ENCODE measurements around the gene C10orf143. TPM values are rescaled to one million over a fixed set of nuclear protein-coding genes. Genes with fewer than 3 reads are reported as not detected.
"Not testable (repeated sequence)": the region's sequence is repeated elsewhere in the genome, so short reads cannot be mapped to it uniquely, and the experiment has no call there.

The C10orf143 gene
- total and polyA plus RNA-seq, 2 of the 8 experiments (the other 6 are each of a cell fraction or from before 2014, with no cell fraction given): 1.6 to 2.0 TPM

DNA sequence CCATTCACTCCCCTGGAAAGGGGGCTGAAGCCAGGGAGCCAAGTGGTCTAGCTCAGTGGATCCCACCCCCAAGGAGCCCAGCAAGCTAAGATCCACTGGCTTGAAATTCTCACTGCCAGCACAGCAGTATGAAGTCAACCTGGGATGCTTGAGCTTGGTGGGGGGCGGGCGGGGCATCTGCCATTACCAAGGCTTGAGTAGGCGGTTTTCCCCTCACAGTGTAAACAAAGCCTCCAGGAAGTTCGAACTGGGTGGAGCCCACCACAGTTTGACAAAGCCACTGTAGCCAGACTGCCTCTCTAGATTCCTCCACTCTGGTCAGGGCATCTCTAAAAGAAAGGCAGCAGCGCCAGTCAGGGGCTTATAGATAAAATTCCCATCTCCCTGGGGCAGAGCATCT is 20.1 kb downstream of the C10orf143 start:
- H4K20me1 ChIP-seq (replicated peaks in 1 of 2; ENCODE audit: control insufficient read depth in 1 of 2, insufficient read depth in 2 of 2, low read length in 2 of 2); H3K18ac ChIP-seq (ENCODE audit: extremely low read depth, low read length); H3K56ac ChIP-seq (replicated peaks; ENCODE audit: insufficient read length, low read depth, low read length); H3K27ac ChIP-seq (ENCODE audit: low read depth, low read length); H3K4ac ChIP-seq (replicated peaks; ENCODE audit: insufficient read length, low read depth, low read length); H3K79me1 ChIP-seq (ENCODE audit: low read depth, low read length); H2AFZ ChIP-seq (ENCODE audit: low read length); H2BK15ac ChIP-seq (ENCODE audit: low read length); H2BK12ac ChIP-seq (ENCODE audit: low read depth, low read length); H3K27me3 ChIP-seq (replicated peaks in 1 of 4; ENCODE audit: control insufficient read depth in 3 of 4, extremely low read depth in 1 of 4, insufficient read depth in 3 of 4, low read length in 3 of 4); H2BK120ac ChIP-seq (replicated peaks; ENCODE audit: low read depth, low read length); H2BK20ac ChIP-seq (ENCODE audit: low read length); H3K23ac ChIP-seq (ENCODE audit: insufficient read length); H3K9me3 ChIP-seq (ENCODE audit: insufficient read depth in 2 of 2, low read depth in 1 of 2, low read length in 1 of 2); H4K91ac ChIP-seq (replicated peaks; ENCODE audit: insufficient read length, low read length); H3K36me3 ChIP-seq (ENCODE audit: control insufficient read depth in 2 of 4, insufficient read depth in 4 of 4, low read length in 3 of 4); H3K23me2 ChIP-seq (ENCODE audit: low read depth, low read length); H2BK5ac ChIP-seq (ENCODE audit: low read depth, low read length); H3K4me2 ChIP-seq (ENCODE audit: insufficient read depth in 1 of 2, low read depth in 2 of 2, low read length in 2 of 2); DNase-seq (ENCODE audit: low read depth in 1 of 2, low spot score in 2 of 2); H3K79me2 ChIP-seq (ENCODE audit: control insufficient read depth in 1 of 2, insufficient read depth in 2 of 2, low read length in 2 of 2); FAIRE-seq; H3K4me1 ChIP-seq (replicated peaks in 1 of 4; ENCODE audit: control insufficient read depth in 3 of 4, insufficient read depth in 4 of 4, low read length in 3 of 4); POLR2A ChIA-PET (ENCODE audit: partially characterized antibody); H3K14ac ChIP-seq (ENCODE audit: insufficient read length); H4K5ac ChIP-seq (ENCODE audit: insufficient read length, low read depth, low read length); H3K4me3 ChIP-seq (ENCODE audit: extremely low read depth in 1 of 4, insufficient read depth in 2 of 4, low read depth in 3 of 4, low read length in 4 of 4); H2AK5ac ChIP-seq (ENCODE audit: low read depth, low read length); H4K8ac ChIP-seq (ENCODE audit: extremely low read depth, insufficient read depth, low read length); H3K9ac ChIP-seq (replicated peaks in 1 of 4; ENCODE audit: extremely low read depth in 1 of 4, low read depth in 3 of 4, low read length in 3 of 4): not testable (repeated sequence)
- CTCF ChIA-PET (ENCODE audit: partially characterized antibody): interaction anchor here (1.3 to 1.6 kb wide), 3 partner anchors 9 to 151 kb away, joined by 3 read pairs; no protein-coding TSS in a partner anchor
- 89% methylated on average over 5 of the region's 5 CpGs; no CpG with 5 or more reads in 1 of the 2 experiments for WGBS, 2 experiments (ENCODE audit: extremely low coverage in 1 of 2, insufficient coverage in 1 of 2, insufficient read length in 1 of 2, insufficient replicate concordance in 2 of 2, low coverage in 1 of 2, low lambda C conversion rate in 2 of 2, missing lambda C conversion rate in 1 of 2)

Data from H1 (cell line).